ENCODE data around the gene NR6A1.

GRCh38 chr9:124749284-124749683 lies 21.8 kb downstream of the NR6A1 start:
- TF ChIP-seq CTCF (IDR thresholded peaks at IDR 0.05): no peak
- TF ChIP-seq POLR2A (IDR thresholded peaks at IDR 0.05): no peak
